ENCODE data around the gene E2F6. TPM values are rescaled to one million over a fixed set of nuclear protein-coding genes. Genes with fewer than 3 reads are reported as not detected.

The E2F6 gene
- total RNA-seq, 1 experiment from 2014 or later, result 27.1 TPM

Other genes with a start within 250 kb of the E2F6 start
- gene ROCK2, start 121.5 kb downstream of the E2F6 start, total RNA-seq (2014; rRNA removed), result 35.3 and 40.7 TPM in 2 replicates
- gene GREB1, start 67.9 kb upstream of the E2F6 start, total RNA-seq (2014; rRNA removed), result 0.29 and 0.62 TPM in 2 replicates
- not detected in 2 replicates for gene NTSR2, start 204.0 kb upstream of the E2F6 start, total RNA-seq (2014; rRNA removed)